Measurements from ENCODE around the gene TDRD6.

TDRD6 gene

GRCh38 chr6:46652603-46653438, 34.9 kb upstream of the TDRD6 start, which contains the start of the genes CYP39A1 and SLC25A27:
Gene CYP39A1, minus strand, starts transcription at chr6:46652818. Its CDS starts 236 bp downstream, at chr6:46652582.
Gene SLC25A27, plus strand, starts transcription at chr6:46652975. Its CDS starts 218 bp downstream, at chr6:46653193.
- Histone ChIP-seq H3K4me1 (ENCODE audit: control insufficient read depth, insufficient read depth, low read length) (peaks cover 17% of the 10 kb centered on the region; the same call in 1 of the 2 replicates), H3K27ac (ENCODE audit: extremely low read depth, low read depth, low read length) (peak within 1 kb of the TSS; percentile 62; the same call in 1 of the 2 replicates), H3K9me3 (ENCODE audit: control insufficient read depth, insufficient read depth, low read depth, low read length) (no peaks in the 10 kb centered on the region), H3K36me3 (ENCODE audit: control insufficient read depth in 2 of 2, insufficient read depth in 1 of 2, low read length in 2 of 2) (peaks cover 5 to 12% of the 10 kb centered on the region in 2 experiments; a peak in 2 of 3 replicates), H3K4me3 (ENCODE audit: low read depth, low read length) (peak within 1 kb of the TSS; percentile 78)
- ChIA-PET CTCF (interaction anchor here (0.6 to 0.8 kb wide), 3 partner anchors 12 to 237 kb away, joined by 3 read pairs; no protein-coding TSS in a partner anchor), POLR2A (interaction anchor here (0.8 to 1.2 kb wide), 3 partner anchors 9 to 562 kb away, joined by 3 read pairs; partner anchors contain the start of gene ENPP5)
- peak; percentile 49; the same call in 1 of the 2 replicates for TF ChIP-seq ZBTB10 (tag by site-specific recombination; IDR thresholded peaks at IDR 0.05)
- TF ChIP-seq, protein P1, sequence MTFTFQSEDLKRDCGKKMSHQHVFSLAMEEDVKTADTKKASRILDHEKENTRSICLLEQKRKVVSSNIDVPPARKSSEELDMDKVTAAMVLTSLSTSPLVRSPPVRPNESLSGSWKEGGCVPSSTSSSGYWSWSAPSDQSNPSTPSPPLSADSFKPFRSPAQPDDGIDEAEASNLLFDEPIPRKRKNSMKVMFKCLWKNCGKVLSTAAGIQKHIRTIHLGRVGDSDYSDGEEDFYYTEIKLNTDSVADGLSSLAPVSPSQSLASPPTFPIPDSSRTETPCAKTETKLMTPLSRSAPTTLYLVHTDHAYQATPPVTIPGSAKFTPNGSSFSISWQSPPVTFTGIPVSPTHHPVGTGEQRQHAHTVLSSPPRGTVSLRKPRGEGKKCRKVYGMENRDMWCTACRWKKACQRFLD (tag by site-specific recombination; IDR thresholded peaks at IDR 0.05) = no peak
- peak; percentile 36 for TF ChIP-seq ZBTB8A (tag by site-specific recombination; IDR thresholded peaks at IDR 0.05)
- TF ChIP-seq KLF10 (tag by site-specific recombination; IDR thresholded peaks at IDR 0.05) = peak; percentile 64; the same call in 1 of the 2 replicates
- peak; percentile 33; the same call in 1 of the 2 replicates for TF ChIP-seq ZNF692 (tag by site-specific recombination; IDR thresholded peaks at IDR 0.05)
- peak; percentile 94 for TF ChIP-seq ZFHX2 (tag by site-specific recombination; conservative IDR thresholded peaks at IDR 0.05)
- TF ChIP-seq ZNF561 (tag by site-specific recombination; IDR thresholded peaks at IDR 0.05; ENCODE audit: borderline replicate concordance) = peak; percentile 42; the same call in 1 of the 2 replicates
- peak; percentile 10; the same call in 1 of the 2 replicates for TF ChIP-seq SP7 (tag by site-specific recombination; IDR thresholded peaks at IDR 0.05)
- TF ChIP-seq ZNF776 (tag by site-specific recombination; IDR thresholded peaks at IDR 0.05; ENCODE audit: borderline replicate concordance) = no peak
- no peak for TF ChIP-seq ZNF221 (tag by site-specific recombination; IDR thresholded peaks at IDR 0.05; ENCODE audit: borderline replicate concordance)
- TF ChIP-seq ZNF514 (tag by site-specific recombination; IDR thresholded peaks at IDR 0.05) = no peak
- TF ChIP-seq SETDB1 (IDR thresholded peaks at IDR 0.05; ENCODE audit: insufficient read length, low read length) = no peak
- no peak for TF ChIP-seq OVOL3 (tag by site-specific recombination; IDR thresholded peaks at IDR 0.05)
- TF ChIP-seq GLI2 (tag by site-specific recombination; IDR thresholded peaks at IDR 0.05; ENCODE audit: borderline replicate concordance, low read depth) = no peak
- peak; percentile 29; the same call in 1 of the 2 replicates for TF ChIP-seq ZBTB48 (tag by site-specific recombination; IDR thresholded peaks at IDR 0.05)
- TF ChIP-seq PBX3 (CRISPR knock-in tag; IDR thresholded peaks at IDR 0.05) = peak; percentile 39; the same call in 1 of the 2 replicates
- no peak for TF ChIP-seq ZNF624 (tag by site-specific recombination; IDR thresholded peaks at IDR 0.05)
- 0 out of 2 replicates have a peak, but pooled peaks have one; percentile 17 for TF ChIP-seq REST (tag by site-specific recombination; IDR thresholded peaks at IDR 0.05)
- 0 out of 2 replicates have a peak, but pooled peaks have one; percentile 40 for TF ChIP-seq KLF8 (tag by site-specific recombination; IDR thresholded peaks at IDR 0.05)
- TF ChIP-seq KLF16 (tag by site-specific recombination; IDR thresholded peaks at IDR 0.05) = peak; percentile 46; the same call in 1 of the 2 replicates
- TF ChIP-seq ZNF610 (tag by site-specific recombination; IDR thresholded peaks at IDR 0.05; ENCODE audit: borderline replicate concordance) = 0 out of 2 replicates have a peak, but pooled peaks have one; percentile 24
- TF ChIP-seq ZNF513 (tag by site-specific recombination; IDR thresholded peaks at IDR 0.05) = peak; percentile 11; the same call in 1 of the 2 replicates

All from HEK293 (cell line).